ENCODE data around the gene HOXA9.

HOXA9 gene

GRCh38 chr7:27179503-27180430 lies 14.4 kb upstream of the HOXA9 start:
- Histone ChIP-seq H3K27me3 (ENCODE audit: insufficient read depth, poor library complexity, severe bottlenecking) (peaks cover 42% of the 10 kb centered on the region), H3K27ac (replicated peaks) (no peak overlapping the region), H3K4me3 (replicated peaks; ENCODE audit: insufficient read depth, low read length) (no peak overlapping the region)
- TF ChIP-seq GABPA (IDR thresholded peaks at IDR 0.05; ENCODE audit: low read depth) (no peak), POLR2AphosphoS5 (IDR thresholded peaks at IDR 0.05; ENCODE audit: low read depth) (no peak), CTCF (IDR thresholded peaks at IDR 0.05; ENCODE audit: insufficient read depth, low read length) (peak; percentile 68), SPI1 (IDR thresholded peaks at IDR 0.05; ENCODE audit: borderline replicate concordance, low read depth) (no peak), REST (IDR thresholded peaks at IDR 0.05; ENCODE audit: insufficient replicate concordance, low read depth) (no peak)
- peak in 1 of 2 experiments; percentile 53 for DNase-seq (ENCODE audit: low read depth in 1 of 2, low spot score in 1 of 2)

- TF ChIP-seq CTCF (IDR thresholded peaks at IDR 0.05; ENCODE audit: insufficient read depth, low read length): no peak
- no peak for TF ChIP-seq REST (IDR thresholded peaks at IDR 0.05; ENCODE audit: insufficient replicate concordance, low read depth)
- no peak for TF ChIP-seq POLR2AphosphoS5 (IDR thresholded peaks at IDR 0.05; ENCODE audit: low read depth)
- TF ChIP-seq GABPA (IDR thresholded peaks at IDR 0.05; ENCODE audit: low read depth): no peak
- no peak for TF ChIP-seq SPI1 (IDR thresholded peaks at IDR 0.05; ENCODE audit: borderline replicate concordance, low read depth)
- DNase-seq (ENCODE audit: low read depth in 1 of 2, low spot score in 1 of 2): no peak
- H3K27ac ChIP-seq (replicated peaks): no peak overlapping the region
- H3K27me3 ChIP-seq (ENCODE audit: insufficient read depth, poor library complexity, severe bottlenecking): peaks cover 47% of the 10 kb centered on the region
- H3K4me3 ChIP-seq (replicated peaks; ENCODE audit: insufficient read depth, low read length): no peak overlapping the region
These were observed 13.7 kb upstream of the HOXA9 start for GRCh38 chr7:27179030-27179429.

GRCh38 chr7:27178366-27178765 lies 13.0 kb upstream of the HOXA9 start:
- Histone ChIP-seq H3K27ac (replicated peaks) (no peak overlapping the region), H3K4me3 (replicated peaks; ENCODE audit: insufficient read depth, low read length) (no peak overlapping the region), H3K27me3 (ENCODE audit: insufficient read depth, poor library complexity, severe bottlenecking) (peaks cover 44% of the 10 kb centered on the region)
- no peak for TF ChIP-seq POLR2AphosphoS5 (IDR thresholded peaks at IDR 0.05; ENCODE audit: low read depth)
- DNase-seq (ENCODE audit: low read depth in 1 of 2, low spot score in 1 of 2): no peak

GRCh38 chr7:27177795-27178320 lies 12.5 kb upstream of the HOXA9 start:
- Histone ChIP-seq H3K27me3 (ENCODE audit: insufficient read depth, poor library complexity, severe bottlenecking) (peaks cover 43% of the 10 kb centered on the region), H3K27ac (replicated peaks) (no peak overlapping the region), H3K4me3 (replicated peaks; ENCODE audit: insufficient read depth, low read length) (no peak overlapping the region)
- TF ChIP-seq CTCF (IDR thresholded peaks at IDR 0.05; ENCODE audit: insufficient read depth, low read length) (no peak), REST (IDR thresholded peaks at IDR 0.05; ENCODE audit: insufficient replicate concordance, low read depth) (no peak), SPI1 (IDR thresholded peaks at IDR 0.05; ENCODE audit: borderline replicate concordance, low read depth) (no peak), POLR2AphosphoS5 (IDR thresholded peaks at IDR 0.05; ENCODE audit: low read depth) (no peak), GABPA (IDR thresholded peaks at IDR 0.05; ENCODE audit: low read depth) (no peak)
- no peak for DNase-seq (ENCODE audit: low read depth in 1 of 2, low spot score in 1 of 2)
